ENCODE measurements around the gene CALHM4.
A peak's percentile ranks its signal among the peaks of the same experiment; 100 is the strongest.

CALHM4 gene

GRCh38 chr6:116562614-116563013, 9.1 kb downstream of the CALHM4 start:
- Histone ChIP-seq H3K9me3 (ENCODE audit: control insufficient read depth, insufficient read depth, low read length) (no peaks in the 10 kb centered on the region), H3K27ac (ENCODE audit: low read depth, low read length) (no peak overlapping the region), H3K36me3 (ENCODE audit: control insufficient read depth, insufficient read depth, low read length) (no peaks in the 10 kb centered on the region), H3K27me3 (ENCODE audit: control insufficient read depth, insufficient read depth, low read length) (no peaks in the 10 kb centered on the region), H3K9ac (ENCODE audit: low read depth, low read length) (no peak overlapping the region), H3K4me3 (ENCODE audit: low read depth, low read length) (no peak overlapping the region), H3K4me1 (ENCODE audit: control insufficient read depth, insufficient read depth, low read length) (no peaks in the 10 kb centered on the region)

- Histone ChIP-seq H3K27me3 (ENCODE audit: control insufficient read depth, insufficient read depth, low read length) (no peaks in the 10 kb centered on the region), H3K27ac (ENCODE audit: low read depth, low read length) (no peak overlapping the region), H3K4me3 (ENCODE audit: low read depth, low read length) (no peak overlapping the region), H3K9ac (ENCODE audit: low read depth, low read length) (no peak overlapping the region), H3K4me1 (ENCODE audit: control insufficient read depth, insufficient read depth, low read length) (no peaks in the 10 kb centered on the region), H3K9me3 (ENCODE audit: control insufficient read depth, insufficient read depth, low read length) (no peaks in the 10 kb centered on the region), H3K36me3 (ENCODE audit: control insufficient read depth, insufficient read depth, low read length) (no peaks in the 10 kb centered on the region)
Observed at GRCh38 chr6:116563830-116564229, 10.3 kb downstream of the CALHM4 start.

- H3K4me3 ChIP-seq (ENCODE audit: low read depth, low read length): no peak overlapping the region
- no peaks in the 10 kb centered on the region for H3K36me3 ChIP-seq (ENCODE audit: control insufficient read depth, insufficient read depth, low read length)
- H3K9ac ChIP-seq (ENCODE audit: low read depth, low read length): no peak overlapping the region
- no peaks in the 10 kb centered on the region for H3K4me1 ChIP-seq (ENCODE audit: control insufficient read depth, insufficient read depth, low read length)
- H3K27me3 ChIP-seq (ENCODE audit: control insufficient read depth, insufficient read depth, low read length): no peaks in the 10 kb centered on the region
- no peaks in the 10 kb centered on the region for H3K9me3 ChIP-seq (ENCODE audit: control insufficient read depth, insufficient read depth, low read length)
- H3K27ac ChIP-seq (ENCODE audit: low read depth, low read length): no peak overlapping the region
Observed at GRCh38 chr6:116564311-116564710, 10.8 kb downstream of the CALHM4 start.

DNA sequence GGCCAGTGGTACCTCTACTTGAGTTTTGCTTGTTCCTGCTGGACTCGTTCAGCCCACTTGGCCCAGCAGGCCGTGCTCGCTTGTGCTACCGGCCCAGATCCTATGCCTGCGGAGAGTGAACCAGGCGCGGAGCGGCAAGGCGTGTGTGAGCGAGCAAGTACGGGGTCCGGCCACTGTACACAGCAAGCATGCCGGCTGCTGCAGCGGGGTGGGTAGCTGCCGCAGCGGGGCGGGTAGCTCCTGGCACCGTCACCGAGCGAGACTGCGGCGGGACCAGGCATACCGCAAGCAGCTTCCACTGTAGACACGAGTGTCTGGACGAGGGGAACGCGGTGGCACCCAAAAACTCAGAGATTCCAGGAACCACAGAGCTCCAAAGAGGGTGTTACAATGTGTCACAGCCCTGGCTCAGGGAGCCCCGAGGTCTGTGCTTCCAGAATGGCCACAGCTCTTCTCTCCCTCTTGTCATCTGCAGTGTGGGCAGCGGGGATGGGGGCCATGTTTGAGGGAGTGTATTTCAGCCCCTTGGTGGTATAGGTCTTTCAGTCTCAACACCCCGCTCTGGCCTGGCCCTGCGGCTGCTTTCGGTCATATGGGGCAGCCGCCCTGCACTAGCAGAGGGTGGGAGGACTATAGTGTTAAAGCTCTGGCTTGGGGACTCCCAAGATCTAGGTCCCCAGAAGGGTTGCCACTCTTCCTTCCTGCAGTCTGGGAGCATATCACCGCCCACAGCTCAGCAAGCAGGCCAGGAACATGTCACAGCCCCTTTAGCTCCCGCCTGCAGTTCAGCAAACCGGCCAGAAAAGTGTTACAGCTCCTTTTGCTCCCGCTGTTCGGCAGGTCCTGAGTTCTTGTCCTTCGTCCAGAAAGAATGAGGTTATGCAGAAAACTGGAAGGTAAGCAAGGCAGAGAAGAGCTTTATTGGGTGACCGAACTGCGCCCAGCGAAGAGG, 11.6 kb downstream of the CALHM4 start:
- Histone ChIP-seq H3K4me1 (ENCODE audit: control insufficient read depth, insufficient read depth, low read length) (0 out of 2 replicates have a peak, but pooled peaks cover 4% of the 10 kb centered on the region), H3K9ac (ENCODE audit: low read depth, low read length) (no peak overlapping the region), H3K9me3 (ENCODE audit: control insufficient read depth, insufficient read depth, low read length) (no peaks in the 10 kb centered on the region), H3K36me3 (ENCODE audit: control insufficient read depth, insufficient read depth, low read length) (no peaks in the 10 kb centered on the region), H3K4me3 (ENCODE audit: low read depth, low read length) (no peak overlapping the region), H3K27ac (ENCODE audit: low read depth, low read length) (no peak overlapping the region), H3K27me3 (ENCODE audit: control insufficient read depth, insufficient read depth, low read length) (no peaks in the 10 kb centered on the region)

GRCh38 chr6:116568111-116568510, 14.6 kb downstream of the CALHM4 start:
- H3K36me3 ChIP-seq (ENCODE audit: control insufficient read depth, insufficient read depth, low read length): no peaks in the 10 kb centered on the region
- no peak overlapping the region for H3K27ac ChIP-seq (ENCODE audit: low read depth, low read length)
- no peaks in the 10 kb centered on the region for H3K9me3 ChIP-seq (ENCODE audit: control insufficient read depth, insufficient read depth, low read length)
- H3K4me1 ChIP-seq (ENCODE audit: control insufficient read depth, insufficient read depth, low read length): peaks cover 10% of the 10 kb centered on the region
- H3K27me3 ChIP-seq (ENCODE audit: control insufficient read depth, insufficient read depth, low read length): no peaks in the 10 kb centered on the region
- no peak overlapping the region for H3K4me3 ChIP-seq (ENCODE audit: low read depth, low read length)
- no peak overlapping the region for H3K9ac ChIP-seq (ENCODE audit: low read depth, low read length)

- no peak overlapping the region for H3K4me3 ChIP-seq (ENCODE audit: low read depth, low read length)
- H3K27me3 ChIP-seq (ENCODE audit: control insufficient read depth, insufficient read depth, low read length): no peaks in the 10 kb centered on the region
- no peak overlapping the region for H3K27ac ChIP-seq (ENCODE audit: low read depth, low read length)
- H3K4me1 ChIP-seq (ENCODE audit: control insufficient read depth, insufficient read depth, low read length): peaks cover 10% of the 10 kb centered on the region
- no peak overlapping the region for H3K9ac ChIP-seq (ENCODE audit: low read depth, low read length)
- no peaks in the 10 kb centered on the region for H3K9me3 ChIP-seq (ENCODE audit: control insufficient read depth, insufficient read depth, low read length)
- H3K36me3 ChIP-seq (ENCODE audit: control insufficient read depth, insufficient read depth, low read length): 0 out of 2 replicates have a peak, but pooled peaks cover 3% of the 10 kb centered on the region
Observed at GRCh38 chr6:116568821-116569755, 15.5 kb downstream of the CALHM4 start.

- Histone ChIP-seq H3K4me1 (ENCODE audit: control insufficient read depth, insufficient read depth, low read length) (peaks cover 10% of the 10 kb centered on the region), H3K4me3 (ENCODE audit: low read depth, low read length) (peak within 1 kb of the TSS; percentile 80)
Observed at GRCh38 chr6:116570856-116571682, 17.5 kb downstream of the CALHM4 start, which contains the start of gene RWDD1. Gene RWDD1, plus strand, starts transcription at chr6:116571504. Its CDS starts 79 bp downstream, at chr6:116571583.

DNA sequence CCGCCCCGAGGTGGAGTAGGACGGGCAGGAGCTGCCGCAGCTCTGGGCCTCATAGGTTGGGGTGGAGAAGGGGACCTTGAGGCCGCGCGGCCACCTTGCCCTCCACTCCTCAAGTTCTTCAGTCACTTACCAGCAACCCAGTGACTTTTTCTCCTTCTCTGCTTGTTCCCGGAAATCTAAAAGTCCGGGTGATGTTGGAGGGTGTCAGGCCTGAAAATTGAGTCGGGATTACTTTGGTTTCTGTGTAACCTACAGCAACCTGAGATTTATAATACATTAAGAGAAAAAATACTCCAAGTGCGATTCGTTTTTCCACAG, 18.1 kb downstream of the CALHM4 start:
- Histone ChIP-seq H3K27me3 (ENCODE audit: control insufficient read depth, insufficient read depth, low read length) (no peaks in the 10 kb centered on the region), H3K9me3 (ENCODE audit: control insufficient read depth, insufficient read depth, low read length) (no peaks in the 10 kb centered on the region), H3K9ac (ENCODE audit: low read depth, low read length) (peak overlapping the region; percentile 75), H3K27ac (ENCODE audit: low read depth, low read length) (peak overlapping the region; percentile 93), H3K36me3 (ENCODE audit: control insufficient read depth, insufficient read depth, low read length) (peaks cover 17% of the 10 kb centered on the region), H3K4me3 (ENCODE audit: low read depth, low read length) (peak overlapping the region; percentile 80), H3K4me1 (ENCODE audit: control insufficient read depth, insufficient read depth, low read length) (peaks cover 10% of the 10 kb centered on the region)

More at GRCh38 chr6:116570856-116571682, 17.5 kb downstream of the CALHM4 start, which contains the start of gene RWDD1:
- Histone ChIP-seq H3K27ac (ENCODE audit: low read depth, low read length) (peak within 1 kb of the TSS; percentile 93), H3K9ac (ENCODE audit: low read depth, low read length) (peak within 1 kb of the TSS; percentile 79), H3K27me3 (ENCODE audit: control insufficient read depth, insufficient read depth, low read length) (no peaks in the 10 kb centered on the region), H3K36me3 (ENCODE audit: control insufficient read depth, insufficient read depth, low read length) (peaks cover 12% of the 10 kb centered on the region; the same call in 1 of the 2 replicates), H3K9me3 (ENCODE audit: control insufficient read depth, insufficient read depth, low read length) (no peaks in the 10 kb centered on the region)

- Histone ChIP-seq H3K27ac (ENCODE audit: low read depth, low read length) (peak overlapping the region; percentile 93), H3K4me1 (ENCODE audit: control insufficient read depth, insufficient read depth, low read length) (peaks cover 10% of the 10 kb centered on the region), H3K9ac (ENCODE audit: low read depth, low read length) (peak overlapping the region; percentile 75), H3K27me3 (ENCODE audit: control insufficient read depth, insufficient read depth, low read length) (no peaks in the 10 kb centered on the region), H3K36me3 (ENCODE audit: control insufficient read depth, insufficient read depth, low read length) (peaks cover 23% of the 10 kb centered on the region), H3K9me3 (ENCODE audit: control insufficient read depth, insufficient read depth, low read length) (no peaks in the 10 kb centered on the region), H3K4me3 (ENCODE audit: low read depth, low read length) (peak overlapping the region; percentile 80)
Observed at GRCh38 chr6:116572162-116572561, 18.6 kb downstream of the CALHM4 start.

DNA sequence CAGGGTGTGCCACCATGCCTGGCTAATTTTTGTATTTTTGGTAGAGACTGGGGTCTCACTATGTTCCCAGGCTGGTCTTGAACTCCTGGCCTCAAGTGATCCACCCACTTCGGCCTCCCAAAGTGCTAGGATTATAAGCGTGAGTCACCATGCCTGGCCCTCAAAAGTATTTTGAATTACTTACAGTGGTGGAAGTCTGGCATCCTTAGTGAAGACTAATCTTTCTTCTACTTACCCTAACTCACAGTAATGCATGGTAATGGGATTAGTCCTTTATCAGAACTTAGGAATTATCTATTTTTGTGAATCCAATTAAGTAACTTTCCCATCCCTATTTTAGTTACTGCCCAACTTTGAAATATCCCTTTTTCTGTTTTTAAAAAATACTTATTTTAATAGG, 21.7 kb downstream of the CALHM4 start:
- Histone ChIP-seq H3K4me1 (ENCODE audit: control insufficient read depth, insufficient read depth, low read length) (peaks cover 6% of the 10 kb centered on the region), H3K9ac (ENCODE audit: low read depth, low read length) (no peak overlapping the region), H3K27ac (ENCODE audit: low read depth, low read length) (no peak overlapping the region), H3K36me3 (ENCODE audit: control insufficient read depth, insufficient read depth, low read length) (peaks cover 28% of the 10 kb centered on the region), H3K9me3 (ENCODE audit: control insufficient read depth, insufficient read depth, low read length) (no peaks in the 10 kb centered on the region), H3K27me3 (ENCODE audit: control insufficient read depth, insufficient read depth, low read length) (no peaks in the 10 kb centered on the region), H3K4me3 (ENCODE audit: low read depth, low read length) (no peak overlapping the region)

Data from HUES48 (cell line).